Measurements from ENCODE around the gene USP49.

USP49 gene

DNA sequence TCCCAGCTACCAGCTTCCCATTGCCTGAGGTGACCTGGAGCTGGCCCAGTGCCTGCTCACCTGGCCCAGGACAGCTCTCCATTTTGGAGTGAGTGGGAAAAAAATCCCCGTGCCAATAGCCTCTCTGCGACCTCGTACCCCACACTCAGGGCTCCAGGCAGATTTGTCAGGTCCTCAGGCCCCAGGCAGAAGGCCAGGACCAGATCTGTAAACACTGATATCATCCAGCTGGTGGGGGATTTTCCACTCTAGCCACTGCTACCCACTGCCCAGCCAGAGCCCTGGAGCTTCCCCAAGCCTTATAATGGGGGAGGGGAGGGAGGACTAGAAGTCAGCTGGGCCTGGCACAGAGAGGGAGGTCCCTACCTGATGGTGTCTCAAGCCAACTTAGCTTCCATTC, 146.6 kb downstream of the USP49 start:
- no peaks in the 10 kb centered on the region for H3K4me1 ChIP-seq (ENCODE audit: control insufficient read depth, insufficient read depth, low read length)
- H3K9me3 ChIP-seq (ENCODE audit: control insufficient read depth, insufficient read depth, low read depth, low read length) = no peaks in the 10 kb centered on the region
- no peak overlapping the region for H3K27ac ChIP-seq (ENCODE audit: low read depth, low read length)
- H3K27me3 ChIP-seq (ENCODE audit: control insufficient read depth, insufficient read depth, low read length) = no peaks in the 10 kb centered on the region
- no peaks in the 10 kb centered on the region for H3K36me3 ChIP-seq (ENCODE audit: control insufficient read depth, insufficient read depth, low read length)
- no peak overlapping the region for H3K9ac ChIP-seq (ENCODE audit: low read length)
- H3K4me3 ChIP-seq (ENCODE audit: low read depth, low read length) = no peak overlapping the region

DNA sequence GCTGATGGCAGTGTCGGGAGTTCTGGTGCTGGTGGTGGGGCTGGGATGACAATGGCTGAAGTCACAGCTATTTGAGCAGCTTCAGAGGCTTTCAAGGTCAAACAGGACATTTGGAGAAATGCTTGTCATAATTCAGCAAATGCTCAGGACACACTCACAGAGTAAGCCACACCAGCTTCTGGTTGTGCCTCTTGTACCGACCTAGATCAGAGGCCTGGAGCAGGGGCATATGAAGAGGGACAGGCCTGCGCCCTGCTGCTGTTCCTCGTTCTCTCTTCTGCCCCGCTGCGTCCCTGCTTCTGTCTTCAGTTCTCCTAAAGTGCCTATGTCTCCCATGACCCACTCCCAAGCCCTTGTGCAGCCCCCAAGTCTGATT, 147.1 kb downstream of the USP49 start:
- no peaks in the 10 kb centered on the region for H3K4me1 ChIP-seq (ENCODE audit: control insufficient read depth, insufficient read depth, low read length)
- H3K36me3 ChIP-seq (ENCODE audit: control insufficient read depth, insufficient read depth, low read length) = no peaks in the 10 kb centered on the region
- no peaks in the 10 kb centered on the region for H3K27me3 ChIP-seq (ENCODE audit: control insufficient read depth, insufficient read depth, low read length)
- no peaks in the 10 kb centered on the region for H3K9me3 ChIP-seq (ENCODE audit: control insufficient read depth, insufficient read depth, low read depth, low read length)
- no peak overlapping the region for H3K27ac ChIP-seq (ENCODE audit: low read depth, low read length)
- H3K9ac ChIP-seq (ENCODE audit: low read length) = no peak overlapping the region
- H3K4me3 ChIP-seq (ENCODE audit: low read depth, low read length) = no peak overlapping the region

DNA sequence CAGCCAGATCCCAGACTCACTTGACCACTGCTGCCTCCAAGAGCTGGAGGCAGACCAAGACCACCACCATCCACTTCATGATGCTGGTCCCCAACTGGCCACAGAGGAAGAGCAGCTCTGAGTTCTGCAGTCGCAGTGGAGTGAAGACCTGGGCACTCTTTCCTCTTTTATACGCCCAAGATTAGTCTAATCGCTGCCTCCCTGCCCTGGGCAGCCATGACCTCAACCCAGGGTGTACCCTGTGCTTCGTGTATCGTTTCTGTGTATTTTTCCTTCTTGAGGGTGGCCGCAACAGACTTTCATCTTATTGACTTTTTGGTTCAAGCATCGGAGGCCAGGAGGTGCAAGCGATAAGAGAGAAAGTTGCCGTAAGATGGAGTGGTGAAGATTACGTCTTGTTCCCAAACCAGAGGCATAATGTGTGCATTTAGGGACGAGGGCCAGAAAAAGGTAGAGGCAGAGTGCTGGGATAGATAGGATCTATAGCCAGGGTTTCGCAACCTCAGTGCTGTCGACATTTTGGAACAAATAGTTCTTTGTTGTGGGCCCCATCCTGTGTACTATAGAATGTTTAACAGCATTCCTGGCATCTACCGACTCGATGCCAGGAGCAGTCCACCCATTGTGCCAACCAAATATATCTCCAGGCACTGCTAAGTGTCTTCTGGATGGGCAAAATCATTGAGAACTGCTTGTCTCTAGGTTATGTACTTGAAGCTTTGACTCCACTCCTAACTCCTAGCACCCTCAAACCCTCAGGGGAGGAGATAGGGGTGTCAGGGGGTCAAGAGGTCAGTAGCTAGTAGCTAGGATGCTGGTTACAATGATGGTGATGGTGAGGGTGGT, 147.7 kb downstream of the USP49 start, which contains the start of gene PGC:
Gene PGC, minus strand, starts transcription at position 142 of the 846 bp plus-strand sequence. Its CDS starts 63 bp downstream, at position 79.
- no peaks in the 10 kb centered on the region for H3K9me3 ChIP-seq (ENCODE audit: control insufficient read depth, insufficient read depth, low read depth, low read length)
- H3K36me3 ChIP-seq (ENCODE audit: control insufficient read depth, insufficient read depth, low read length) = no peaks in the 10 kb centered on the region
- H3K27me3 ChIP-seq (ENCODE audit: control insufficient read depth, insufficient read depth, low read length) = no peaks in the 10 kb centered on the region
- H3K9ac ChIP-seq (ENCODE audit: low read length) = no peak within 1 kb of the TSS
- H3K27ac ChIP-seq (ENCODE audit: low read depth, low read length) = no peak within 1 kb of the TSS
- no peaks in the 10 kb centered on the region for H3K4me1 ChIP-seq (ENCODE audit: control insufficient read depth, insufficient read depth, low read length)
- H3K4me3 ChIP-seq (ENCODE audit: low read depth, low read length) = no peak within 1 kb of the TSS

DNA sequence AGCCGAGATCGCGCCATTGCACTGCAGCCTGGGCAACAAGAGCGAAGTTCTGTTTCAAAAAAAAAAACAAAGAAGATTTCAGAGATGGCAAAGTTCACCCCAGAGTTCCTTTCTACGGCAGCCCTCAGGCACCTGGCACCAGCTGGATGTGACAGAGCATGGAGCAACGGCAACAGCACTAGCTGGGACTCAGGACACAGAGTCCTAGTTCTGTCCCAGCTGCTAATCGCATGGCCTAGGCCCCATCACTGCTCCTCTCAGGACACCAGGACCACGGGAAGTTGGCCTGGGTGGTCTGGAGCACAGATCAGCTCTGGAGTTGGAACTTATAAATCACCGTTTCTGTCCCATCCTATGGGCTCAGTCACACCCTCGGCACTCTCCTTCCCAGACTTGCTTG, 149.1 kb downstream of the USP49 start:
- Histone ChIP-seq H3K4me1 (ENCODE audit: control insufficient read depth, insufficient read depth, low read length) (no peaks in the 10 kb centered on the region), H3K27me3 (ENCODE audit: control insufficient read depth, insufficient read depth, low read length) (no peaks in the 10 kb centered on the region), H3K36me3 (ENCODE audit: control insufficient read depth, insufficient read depth, low read length) (no peaks in the 10 kb centered on the region), H3K9ac (ENCODE audit: low read length) (no peak overlapping the region), H3K27ac (ENCODE audit: low read depth, low read length) (no peak overlapping the region), H3K4me3 (ENCODE audit: low read depth, low read length) (no peak overlapping the region), H3K9me3 (ENCODE audit: control insufficient read depth, insufficient read depth, low read depth, low read length) (no peaks in the 10 kb centered on the region)

DNA sequence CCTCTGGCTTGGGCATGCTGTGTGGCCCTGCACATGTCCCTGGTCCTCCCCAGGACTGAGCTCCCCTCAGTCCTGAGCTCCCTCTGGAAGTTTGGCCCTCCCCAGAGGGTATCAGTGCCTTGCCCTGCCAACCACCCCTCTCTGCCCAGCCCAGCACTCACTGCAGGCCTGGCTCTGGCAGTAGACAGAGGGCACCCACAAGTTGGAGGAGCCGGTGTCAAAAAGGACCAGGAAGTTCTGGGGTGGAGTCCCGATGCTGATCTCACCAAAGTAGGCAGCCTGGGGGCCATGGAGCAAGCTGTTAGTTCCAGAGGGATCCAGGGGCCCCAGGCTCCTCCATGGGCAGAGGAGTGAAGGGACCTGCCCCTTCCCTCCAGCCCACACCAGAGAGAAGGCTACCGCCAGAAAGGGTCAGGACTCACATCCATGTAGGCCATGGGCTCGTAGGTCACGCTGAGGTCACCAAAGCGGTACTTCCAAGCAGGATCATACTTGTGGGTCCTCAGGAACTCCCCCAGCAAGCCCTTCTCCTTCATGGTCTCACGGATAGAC, 150.9 kb downstream of the USP49 start:
- H3K9ac ChIP-seq (ENCODE audit: low read length) = no peak overlapping the region
- H3K27me3 ChIP-seq (ENCODE audit: control insufficient read depth, insufficient read depth, low read length) = no peaks in the 10 kb centered on the region
- H3K36me3 ChIP-seq (ENCODE audit: control insufficient read depth, insufficient read depth, low read length) = no peaks in the 10 kb centered on the region
- no peaks in the 10 kb centered on the region; the same call in 1 of the 2 replicates for H3K4me1 ChIP-seq (ENCODE audit: control insufficient read depth, insufficient read depth, low read length)
- H3K9me3 ChIP-seq (ENCODE audit: control insufficient read depth, insufficient read depth, low read depth, low read length) = no peaks in the 10 kb centered on the region
- no peak overlapping the region for H3K27ac ChIP-seq (ENCODE audit: low read depth, low read length)
- no peak overlapping the region for H3K4me3 ChIP-seq (ENCODE audit: low read depth, low read length)

DNA sequence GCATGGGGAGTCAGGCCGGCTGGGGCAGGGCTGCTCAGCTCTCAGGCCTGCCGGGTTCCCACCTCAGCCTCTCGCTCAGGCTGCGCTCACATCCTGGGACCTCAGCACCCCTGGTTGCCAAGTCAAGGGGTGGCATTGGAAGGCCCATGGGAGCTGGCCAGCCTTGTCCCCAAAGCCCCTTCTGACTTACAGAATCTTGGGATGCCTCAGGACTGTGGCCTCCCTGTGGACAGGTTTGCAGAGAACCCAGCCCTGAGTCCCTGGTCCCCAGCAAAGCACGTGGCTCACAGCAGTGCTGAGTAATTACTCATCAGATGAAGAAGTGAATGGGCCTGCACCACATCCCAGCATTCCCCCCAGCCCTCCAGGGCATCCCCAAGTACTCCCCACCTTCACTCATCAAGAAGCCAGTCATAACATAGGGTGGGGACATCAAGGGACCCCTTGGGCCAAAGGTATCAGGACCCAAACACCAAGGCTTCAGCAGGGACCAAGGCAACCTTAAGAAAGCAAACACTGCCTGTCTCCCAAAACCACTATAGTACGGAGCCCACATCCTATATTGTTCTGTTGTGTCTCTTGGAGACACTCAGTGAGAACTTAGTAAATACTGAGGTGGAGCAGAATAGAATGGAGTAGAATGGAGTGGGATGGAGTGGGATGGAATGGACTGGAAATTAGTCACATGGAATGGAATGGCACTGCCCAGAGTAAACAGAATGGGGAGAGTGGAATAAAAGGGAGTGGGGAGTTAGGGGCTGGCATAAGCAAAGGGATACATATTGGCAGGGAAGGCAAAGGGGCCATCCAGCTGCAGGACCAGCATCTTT, 151.6 kb downstream of the USP49 start:
- Histone ChIP-seq H3K4me1 (ENCODE audit: control insufficient read depth, insufficient read depth, low read length) (peaks cover 4% of the 10 kb centered on the region; the same call in 1 of the 2 replicates), H3K9ac (ENCODE audit: low read length) (no peak overlapping the region), H3K27ac (ENCODE audit: low read depth, low read length) (no peak overlapping the region)

DNA sequence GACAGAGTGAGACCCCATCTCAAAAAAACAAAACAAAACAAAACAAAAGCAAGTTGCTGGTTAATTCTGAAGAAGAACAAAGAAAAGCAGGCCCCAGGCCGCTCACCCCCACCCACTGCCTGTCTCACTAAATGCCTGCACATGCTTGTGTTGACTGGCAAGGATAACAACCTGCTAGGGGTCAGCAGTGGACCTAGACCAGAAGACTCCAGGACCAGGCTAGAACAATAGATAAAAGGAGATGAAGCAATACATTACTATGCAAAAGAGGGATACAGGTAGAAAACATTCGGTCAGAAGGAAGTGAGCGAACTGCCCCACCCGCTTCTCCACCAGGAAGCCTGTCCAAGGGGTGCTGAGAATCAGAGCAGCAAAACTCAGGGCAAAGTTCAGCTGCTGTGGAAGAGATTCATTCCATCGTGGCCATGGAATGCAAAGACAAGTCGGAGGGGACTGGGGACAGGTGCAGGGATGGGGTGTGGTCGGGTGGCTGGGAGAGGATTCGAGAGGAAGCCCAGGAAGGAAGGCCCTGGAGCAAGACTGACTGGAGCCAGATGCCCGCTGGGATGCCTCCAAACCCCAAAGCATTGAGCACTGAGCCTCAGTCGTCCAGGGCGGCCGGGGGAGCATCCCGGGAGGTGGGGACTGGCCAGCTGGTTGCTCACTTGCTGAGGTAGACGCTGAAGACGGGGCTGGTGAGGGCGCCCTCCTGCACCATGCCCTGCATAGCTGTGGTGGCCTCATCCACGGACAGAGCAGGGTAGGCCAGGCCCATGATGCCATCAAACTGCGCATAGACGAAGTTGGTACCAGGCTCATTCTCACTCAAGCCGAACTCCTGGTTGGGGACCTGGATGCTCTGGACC, 153.3 kb downstream of the USP49 start:
- H3K27ac ChIP-seq (ENCODE audit: low read depth, low read length) = no peak overlapping the region
- peaks cover 4% of the 10 kb centered on the region; the same call in 1 of the 2 replicates for H3K4me1 ChIP-seq (ENCODE audit: control insufficient read depth, insufficient read depth, low read length)
- H3K4me3 ChIP-seq (ENCODE audit: low read depth, low read length) = no peak overlapping the region

More for the DNA sequence above, 151.6 kb downstream of the USP49 start:
- H3K27me3 ChIP-seq (ENCODE audit: control insufficient read depth, insufficient read depth, low read length) = no peaks in the 10 kb centered on the region
- no peak overlapping the region for H3K4me3 ChIP-seq (ENCODE audit: low read depth, low read length)
- H3K9me3 ChIP-seq (ENCODE audit: control insufficient read depth, insufficient read depth, low read depth, low read length) = no peaks in the 10 kb centered on the region
- no peaks in the 10 kb centered on the region for H3K36me3 ChIP-seq (ENCODE audit: control insufficient read depth, insufficient read depth, low read length)

DNA sequence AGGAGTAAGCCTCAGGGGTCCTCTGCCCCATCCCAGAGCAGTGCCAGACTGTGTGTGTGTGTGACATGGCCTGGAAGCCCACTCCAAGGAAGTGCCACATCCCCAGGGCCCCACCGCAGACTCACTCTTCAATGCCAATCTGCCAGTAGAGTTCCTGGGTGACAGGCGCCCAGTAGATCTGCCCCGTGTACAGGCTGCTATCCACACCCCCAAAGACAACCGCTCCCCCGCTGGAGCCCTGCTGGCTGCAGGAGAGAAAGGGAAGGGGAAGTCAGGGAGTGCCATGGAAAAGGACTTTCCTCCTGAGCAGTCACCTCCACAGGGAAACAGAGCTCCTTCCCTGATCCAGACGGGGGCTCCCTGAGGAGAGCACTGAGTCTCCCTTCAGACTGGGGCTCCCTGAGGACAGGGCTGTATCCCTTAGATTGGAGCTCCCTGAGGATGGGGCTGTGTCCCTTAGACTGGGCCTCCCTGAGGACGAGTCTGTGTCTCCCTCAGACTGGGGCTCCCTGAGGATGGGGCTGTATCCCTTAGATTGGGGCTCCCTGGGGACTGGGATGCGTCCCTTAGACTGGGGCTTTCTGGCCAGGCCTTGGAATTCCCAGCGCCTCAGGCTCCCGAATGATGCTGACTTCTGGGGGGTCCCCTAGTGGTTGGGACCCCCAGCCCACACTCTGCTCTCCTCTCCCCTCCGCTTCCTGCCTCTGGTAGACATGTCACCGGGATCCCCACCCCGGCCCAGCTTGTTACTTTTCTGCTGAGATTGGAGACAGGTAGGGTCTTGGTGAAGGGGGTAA, 154.6 kb downstream of the USP49 start:
- Histone ChIP-seq H3K9ac (ENCODE audit: low read length) (no peak overlapping the region), H3K27ac (ENCODE audit: low read depth, low read length) (no peak overlapping the region), H3K27me3 (ENCODE audit: control insufficient read depth, insufficient read depth, low read length) (no peaks in the 10 kb centered on the region), H3K4me3 (ENCODE audit: low read depth, low read length) (no peak overlapping the region), H3K9me3 (ENCODE audit: control insufficient read depth, insufficient read depth, low read depth, low read length) (no peaks in the 10 kb centered on the region), H3K4me1 (ENCODE audit: control insufficient read depth, insufficient read depth, low read length) (peaks cover 14% of the 10 kb centered on the region), H3K36me3 (ENCODE audit: control insufficient read depth, insufficient read depth, low read length) (no peaks in the 10 kb centered on the region)

More for the DNA sequence above, 153.3 kb downstream of the USP49 start:
- Histone ChIP-seq H3K9ac (ENCODE audit: low read length) (no peak overlapping the region), H3K36me3 (ENCODE audit: control insufficient read depth, insufficient read depth, low read length) (no peaks in the 10 kb centered on the region), H3K27me3 (ENCODE audit: control insufficient read depth, insufficient read depth, low read length) (no peaks in the 10 kb centered on the region), H3K9me3 (ENCODE audit: control insufficient read depth, insufficient read depth, low read depth, low read length) (no peaks in the 10 kb centered on the region)
